Ovary (tissue), 3 donors: Measurements from ENCODE around the gene DGAT2.

Experiments
- CTCF ChIP-seq, 3 donors: fragments of 450-650 bp in 2 of 3; fragments of 200-600 bp in 1 of 3; IDR thresholded peaks; one replicate each; pipeline versions ENCODE4 v1.5.1 to v1.8.0; 2016 to 2022; ENCODE audit warnings: antibody characterized with exemption in 3 of 3, mild to moderate bottlenecking in 1 of 3
- EP300 ChIP-seq: sonication (generic); formaldehyde crosslinking; IDR thresholded peaks from one replicate; pipeline ENCODE4 v1.6.1; 2017; ENCODE audit warnings: antibody characterized with exemption
- donor health status: DM: no; HTN: no; CAD: no.

- TF ChIP-seq CTCF (IDR thresholded peaks at IDR 0.05) (no peak), EP300 (no peak)
These were observed 81.3 kb downstream of the DGAT2 start for GRCh38 chr11:75849894-75850293.
